NCI-H748 (cell line): ENCODE measurements around the gene AOPEP.

ENCODE experiments used
- DNase-seq: peaks from one replicate; lab custom pipeline; 2025; ENCODE audit not compliant: unreplicated experiment; lab: John Stamatoyannopoulos, UW

The AOPEP gene, protein sequence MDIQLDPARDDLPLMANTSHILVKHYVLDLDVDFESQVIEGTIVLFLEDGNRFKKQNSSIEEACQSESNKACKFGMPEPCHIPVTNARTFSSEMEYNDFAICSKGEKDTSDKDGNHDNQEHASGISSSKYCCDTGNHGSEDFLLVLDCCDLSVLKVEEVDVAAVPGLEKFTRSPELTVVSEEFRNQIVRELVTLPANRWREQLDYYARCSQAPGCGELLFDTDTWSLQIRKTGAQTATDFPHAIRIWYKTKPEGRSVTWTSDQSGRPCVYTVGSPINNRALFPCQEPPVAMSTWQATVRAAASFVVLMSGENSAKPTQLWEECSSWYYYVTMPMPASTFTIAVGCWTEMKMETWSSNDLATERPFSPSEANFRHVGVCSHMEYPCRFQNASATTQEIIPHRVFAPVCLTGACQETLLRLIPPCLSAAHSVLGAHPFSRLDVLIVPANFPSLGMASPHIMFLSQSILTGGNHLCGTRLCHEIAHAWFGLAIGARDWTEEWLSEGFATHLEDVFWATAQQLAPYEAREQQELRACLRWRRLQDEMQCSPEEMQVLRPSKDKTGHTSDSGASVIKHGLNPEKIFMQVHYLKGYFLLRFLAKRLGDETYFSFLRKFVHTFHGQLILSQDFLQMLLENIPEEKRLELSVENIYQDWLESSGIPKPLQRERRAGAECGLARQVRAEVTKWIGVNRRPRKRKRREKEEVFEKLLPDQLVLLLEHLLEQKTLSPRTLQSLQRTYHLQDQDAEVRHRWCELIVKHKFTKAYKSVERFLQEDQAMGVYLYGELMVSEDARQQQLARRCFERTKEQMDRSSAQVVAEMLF

DNA sequence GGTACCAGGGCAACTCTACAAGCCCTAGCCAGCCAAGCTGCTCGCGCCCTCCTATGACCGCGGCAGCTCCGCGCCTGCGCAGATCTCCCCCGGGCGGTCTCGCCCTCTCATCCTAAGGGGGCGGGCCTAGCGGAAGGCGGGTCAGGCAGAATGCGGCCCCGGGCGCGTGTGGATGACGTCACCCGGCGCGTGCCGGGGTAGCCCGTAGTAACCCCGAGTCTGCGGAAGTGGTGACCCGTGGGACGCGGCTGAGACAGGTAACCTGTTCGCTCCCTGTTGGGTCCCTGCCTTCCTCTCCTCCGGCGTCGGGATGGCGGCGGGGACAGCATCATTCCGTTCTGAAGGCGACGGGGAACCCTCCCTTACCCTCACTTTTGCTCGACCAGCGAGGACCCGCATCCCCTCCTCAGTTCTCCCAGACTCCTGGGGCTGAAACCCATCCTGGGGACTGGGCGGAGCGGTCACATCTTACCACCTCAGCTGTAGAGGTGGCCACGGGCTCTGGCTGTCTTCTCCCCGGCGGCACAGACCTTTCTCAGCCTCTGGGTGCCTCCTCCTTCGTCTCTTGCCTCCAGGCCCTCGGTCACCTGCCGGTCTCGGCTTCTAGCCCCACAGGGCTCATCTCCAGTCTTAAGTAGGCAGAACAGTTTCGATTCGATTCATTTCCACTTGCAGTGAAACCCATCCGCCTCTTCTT is at the start of gene AOPEP:
Gene AOPEP, plus strand, starts transcription at position 205 of the 697 bp plus-strand sequence. CDS start 33,085 bp downstream, outside the sequence.
- peak; percentile 98 for DNase-seq

DNA sequence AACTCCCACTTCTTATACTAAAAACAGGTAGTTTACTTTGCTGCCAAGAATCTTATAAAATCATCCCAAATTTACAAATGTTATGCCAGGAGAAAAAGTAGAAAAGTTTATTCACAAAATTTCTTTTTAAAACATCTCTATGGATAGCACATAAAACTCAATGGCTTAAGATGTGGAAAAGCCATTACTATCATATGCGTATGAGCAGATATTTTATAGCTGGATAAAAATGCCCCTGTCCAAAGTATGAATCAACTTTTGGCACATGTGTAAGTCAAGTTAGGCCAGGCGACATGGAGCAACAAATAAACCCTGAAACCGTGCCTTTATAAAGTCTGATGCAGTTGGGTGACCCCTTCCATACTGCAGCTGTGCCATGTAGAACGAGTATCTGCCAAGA is 48.6 kb upstream of the AOPEP start:
- no peak for DNase-seq

DNA sequence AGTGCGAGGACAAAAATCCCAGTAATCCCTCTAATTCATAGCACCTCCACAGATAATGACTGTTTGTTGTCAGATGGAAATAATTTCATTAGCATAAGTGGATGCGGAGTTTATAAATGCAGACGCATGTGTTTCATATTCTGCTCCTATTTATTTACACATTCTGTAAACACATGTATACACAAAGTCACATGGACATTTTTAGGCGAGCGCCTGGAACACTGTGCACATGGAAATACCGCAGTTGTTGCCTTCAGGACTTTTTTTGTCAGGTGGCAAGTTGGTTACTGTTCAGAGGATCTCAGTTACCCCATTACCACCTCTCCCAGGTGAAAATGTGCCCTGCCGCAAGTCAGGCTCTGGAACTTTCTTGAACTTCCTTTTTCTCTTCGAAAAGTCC is 46.9 kb upstream of the AOPEP start:
- DNase-seq: no peak

DNA sequence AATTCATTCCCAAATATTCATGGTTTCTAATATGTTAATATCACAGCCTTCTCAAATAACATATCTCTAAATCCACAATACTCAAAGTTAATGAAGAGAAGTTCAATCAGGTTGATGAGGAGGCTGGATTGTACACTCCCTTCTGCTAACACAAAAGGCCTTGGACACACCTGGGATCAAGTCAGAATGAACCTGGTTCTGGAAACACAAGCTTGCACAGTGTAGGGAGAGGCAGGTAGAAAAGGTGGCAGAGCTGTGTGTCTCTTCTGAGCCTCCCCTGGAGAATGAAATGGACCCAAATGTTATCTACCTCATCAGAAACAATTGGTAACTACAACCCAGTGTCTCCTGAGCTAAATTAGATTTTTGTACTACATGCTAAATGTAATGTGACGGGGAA is 46.5 kb upstream of the AOPEP start:
- no peak for DNase-seq

DNA sequence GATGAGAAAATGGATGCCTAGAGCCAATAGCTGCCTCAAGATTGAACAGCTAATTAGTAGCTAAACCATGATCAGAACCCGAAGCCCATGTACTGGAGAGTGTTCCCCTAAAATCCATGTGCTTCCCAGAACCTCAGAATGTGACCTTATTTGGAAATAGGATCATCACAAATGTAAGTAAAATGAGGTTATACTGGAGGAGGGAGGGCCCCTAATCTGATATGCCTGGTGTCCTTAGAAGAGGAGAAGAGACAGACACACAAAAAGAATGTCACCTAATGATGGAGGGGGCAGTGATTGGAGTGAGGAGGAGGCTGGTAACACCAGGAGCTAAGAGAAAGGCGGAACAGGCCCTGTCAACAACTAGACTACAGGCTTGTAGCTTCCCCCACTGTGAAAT is 45.9 kb upstream of the AOPEP start:
- no peak for DNase-seq

DNA sequence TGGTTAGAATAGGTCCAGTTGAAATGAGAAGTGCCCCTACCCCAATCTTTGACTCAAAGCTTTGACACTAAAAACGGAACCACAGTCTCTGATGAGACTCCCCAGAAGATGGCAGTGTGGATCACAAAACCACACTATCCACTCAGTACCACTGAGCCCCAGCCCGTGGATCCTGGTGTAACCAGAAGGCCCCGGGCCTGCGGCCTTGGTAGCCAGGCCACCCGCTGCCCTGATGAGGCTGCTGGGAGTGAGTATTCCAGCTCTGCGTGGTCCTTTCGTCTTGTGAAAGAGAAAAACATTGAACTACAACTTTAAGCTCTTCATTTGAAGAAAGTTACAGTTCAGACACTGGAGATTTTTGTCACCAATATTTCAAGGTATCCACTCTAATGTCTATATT is 45.0 kb upstream of the AOPEP start:
- peak; percentile 83 for DNase-seq

DNA sequence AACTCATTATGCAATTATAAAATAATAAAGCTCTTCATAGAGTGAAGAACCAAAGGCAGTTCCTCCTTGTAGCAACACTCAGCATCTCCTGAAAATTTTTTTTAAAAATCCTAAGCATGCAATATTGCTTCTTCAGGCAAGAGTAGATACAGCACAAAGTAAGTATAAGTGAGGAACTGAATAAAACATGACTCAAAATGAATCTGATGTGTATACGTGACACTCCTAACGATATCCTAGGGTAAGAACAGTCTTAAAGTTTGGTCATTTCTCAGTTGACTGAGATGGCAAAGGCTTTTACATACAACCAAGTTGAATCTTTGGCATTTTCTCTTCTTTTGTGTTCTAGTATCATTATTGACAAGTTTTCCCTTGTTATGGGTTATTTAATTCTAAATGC is 41.1 kb upstream of the AOPEP start:
- no peak for DNase-seq

DNA sequence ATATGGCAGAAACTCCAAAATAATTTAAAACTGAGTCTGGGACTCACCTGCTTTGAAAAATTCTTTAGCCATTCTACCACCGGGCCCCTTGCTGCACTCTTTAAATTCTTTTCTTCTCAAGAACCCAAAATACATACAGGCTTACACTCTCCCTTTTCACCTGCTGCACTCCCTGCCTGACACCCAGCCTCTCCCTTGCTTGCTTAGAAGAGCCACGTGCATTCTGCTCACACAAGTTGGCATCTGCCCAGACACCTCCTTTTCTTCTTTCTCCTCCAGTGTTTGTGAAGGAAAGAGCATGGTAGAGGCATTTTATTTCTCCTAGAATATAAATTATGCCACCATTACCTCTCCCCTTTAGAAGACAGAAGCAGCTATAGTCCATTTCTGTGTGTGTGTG is 39.0 kb upstream of the AOPEP start:
- DNase-seq: no peak

DNA sequence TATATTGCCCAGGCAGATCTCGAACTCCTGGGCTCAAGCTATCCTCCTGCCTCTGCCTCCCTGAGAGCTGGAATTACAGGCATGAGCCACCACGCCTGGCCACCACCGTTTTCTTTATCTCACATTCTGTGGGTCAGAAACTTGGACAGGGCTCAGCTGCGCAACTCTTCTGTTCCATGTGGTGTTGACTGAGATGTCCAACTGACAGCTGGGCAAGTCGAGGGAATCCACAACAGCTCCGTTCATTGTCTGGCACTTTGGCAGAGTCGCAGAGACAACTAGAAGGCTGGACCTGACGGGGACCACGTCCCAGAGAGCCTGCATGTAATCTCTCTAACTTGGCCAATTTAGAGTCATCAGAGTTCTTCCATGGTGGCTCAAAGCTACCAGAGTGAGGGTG is 36.2 kb upstream of the AOPEP start:
- DNase-seq: no peak

DNA sequence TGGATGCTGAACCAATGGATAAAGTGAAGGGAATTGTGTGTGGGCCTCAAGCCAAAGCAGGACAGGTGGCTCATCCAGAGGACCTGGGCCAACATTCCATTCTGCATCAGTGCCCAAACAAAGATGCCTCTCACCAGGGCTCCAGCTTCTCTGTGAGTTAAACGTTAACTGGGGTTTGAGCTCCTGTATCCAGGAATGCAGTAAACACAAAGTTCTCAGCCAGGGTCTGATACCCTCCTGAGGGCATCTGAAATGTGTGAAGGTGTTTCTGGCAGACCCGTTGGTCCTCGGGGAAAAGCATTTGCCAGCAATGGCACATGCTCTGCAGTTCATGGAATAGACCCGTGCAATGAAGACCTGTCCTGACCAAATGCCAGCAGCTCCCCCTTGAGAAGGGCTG is 33.9 kb upstream of the AOPEP start:
- DNase-seq: peak; percentile 87

DNA sequence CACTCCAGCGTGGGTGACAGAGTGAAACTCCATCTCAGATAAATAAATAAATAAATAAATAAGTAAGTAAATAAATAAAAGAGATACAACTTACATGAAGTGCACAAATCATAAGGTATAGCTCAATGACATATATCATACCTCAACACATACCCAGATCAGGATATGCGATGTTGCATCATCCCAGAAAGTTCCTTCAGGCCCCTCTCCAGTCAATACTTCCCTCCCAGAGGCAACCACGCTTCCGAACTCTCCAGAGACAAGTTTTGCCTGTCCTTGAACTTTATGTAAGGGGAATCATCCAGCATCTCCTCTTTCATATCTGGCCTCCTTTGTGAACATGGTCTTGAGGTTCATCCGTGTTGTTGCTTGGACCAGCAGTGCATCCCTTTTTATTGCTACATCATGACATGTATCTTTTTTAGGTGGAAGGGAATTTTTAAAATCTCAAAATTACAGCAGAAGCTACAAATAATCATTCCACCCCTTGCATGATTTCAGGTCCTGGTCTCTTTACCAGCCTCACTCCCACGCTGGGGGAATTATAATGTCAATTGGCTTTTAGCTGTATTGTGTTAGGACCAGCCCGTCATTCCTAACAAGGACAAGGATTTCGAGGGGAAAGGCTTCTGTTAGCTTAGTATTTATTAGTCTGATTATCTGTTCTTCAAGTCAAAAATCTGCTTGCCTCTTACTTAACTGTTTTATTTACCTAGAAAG is 32.9 kb upstream of the AOPEP start:
- no peak for DNase-seq

DNA sequence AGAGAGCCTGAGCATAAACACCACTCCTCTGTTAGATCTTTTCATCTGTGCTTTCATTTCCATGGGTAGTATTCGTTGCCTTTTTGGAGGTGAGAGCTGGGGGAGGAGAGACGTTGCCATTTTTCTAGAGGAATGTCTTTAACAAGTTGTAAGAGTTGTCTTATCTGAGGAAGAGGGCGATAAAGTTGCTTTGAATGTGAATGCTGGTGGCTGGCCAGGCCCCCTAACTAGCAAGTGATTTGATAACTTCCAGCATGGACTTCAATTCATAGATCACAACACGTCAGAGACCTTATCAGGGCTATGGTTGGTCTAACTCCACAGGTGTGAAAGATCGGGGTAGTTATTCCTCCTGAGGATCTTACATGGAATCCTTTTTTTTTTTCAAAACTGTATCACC is 30.0 kb upstream of the AOPEP start:
- DNase-seq: no peak

DNA sequence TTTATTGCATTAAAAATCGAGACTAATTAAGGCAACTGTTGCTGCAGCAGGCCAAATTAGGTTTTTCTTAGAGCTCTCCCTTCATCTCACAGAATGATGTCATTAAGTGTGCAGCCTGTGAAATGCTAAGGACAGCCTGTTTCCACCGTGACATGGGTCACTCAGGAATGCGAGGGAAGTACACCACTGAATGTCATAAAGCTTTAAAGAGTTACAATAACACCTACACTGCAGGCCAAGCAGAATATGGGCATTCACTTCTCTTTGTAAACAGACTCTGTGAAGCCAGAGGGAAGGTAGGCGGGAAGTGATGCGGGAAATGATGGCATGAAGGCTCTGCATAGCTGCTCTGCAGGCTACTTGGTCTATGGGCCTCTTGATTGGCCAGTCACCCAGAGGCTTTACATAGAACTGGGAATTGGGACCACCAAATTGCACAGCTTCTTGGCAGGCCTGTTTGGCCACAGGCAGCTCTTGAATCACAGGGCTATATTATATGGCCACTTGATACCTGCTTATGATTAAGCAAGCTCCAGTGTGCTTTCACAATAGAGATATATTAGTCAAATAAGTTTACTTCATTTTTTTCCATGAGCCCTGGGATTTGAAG is 28.4 kb upstream of the AOPEP start:
- peak; percentile 43 for DNase-seq

DNA sequence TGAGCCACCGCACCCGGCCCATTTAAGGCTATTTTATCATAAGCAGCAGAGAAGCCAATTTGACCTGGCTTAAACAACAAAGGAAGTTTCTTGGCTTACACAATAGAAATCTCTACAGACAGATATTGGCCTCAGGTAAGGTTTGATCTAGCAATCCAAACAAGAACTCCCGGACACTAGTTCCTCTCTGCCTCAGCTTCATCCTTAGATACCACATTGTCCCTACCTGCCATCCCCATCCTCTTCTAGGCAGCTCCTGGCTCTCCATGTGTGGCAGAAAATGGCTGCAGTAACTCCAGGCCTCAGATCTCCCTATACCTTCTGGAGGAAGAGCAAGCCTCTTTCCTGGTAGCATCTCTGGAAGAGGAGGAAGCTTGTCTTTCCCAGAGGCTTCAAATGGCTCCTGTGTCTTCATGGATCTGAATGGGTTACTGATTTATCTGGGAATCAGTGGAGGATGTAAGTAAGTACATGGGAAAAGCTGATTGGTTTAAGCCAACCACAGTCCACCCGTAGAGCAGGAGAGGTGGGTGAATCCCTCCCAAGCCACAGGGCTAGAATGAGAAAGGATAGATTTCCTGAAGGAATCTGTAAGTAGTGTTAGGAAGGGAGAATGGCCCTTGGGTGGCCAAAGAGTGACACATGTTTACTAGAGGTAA is 26.7 kb upstream of the AOPEP start:
- no peak for DNase-seq

DNA sequence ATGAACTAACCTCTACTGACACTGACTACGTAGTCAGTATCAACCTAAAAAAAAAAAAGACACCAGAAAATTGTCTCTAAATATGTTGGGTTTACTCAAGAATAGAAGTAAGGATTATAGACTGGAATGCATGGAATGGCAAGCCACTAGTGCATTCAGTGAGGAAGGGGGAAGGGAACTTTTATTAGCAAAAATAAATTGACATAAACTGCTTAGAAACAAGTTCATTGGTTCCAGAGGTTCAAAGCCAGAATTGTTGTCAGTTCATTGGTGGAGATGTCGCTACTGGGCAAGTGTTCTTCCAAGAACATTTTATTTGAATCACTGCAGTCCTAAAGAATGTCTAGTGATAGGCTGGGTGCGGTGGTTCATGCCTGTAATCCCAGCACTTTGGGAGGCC is 26.1 kb upstream of the AOPEP start:
- DNase-seq: no peak

DNA sequence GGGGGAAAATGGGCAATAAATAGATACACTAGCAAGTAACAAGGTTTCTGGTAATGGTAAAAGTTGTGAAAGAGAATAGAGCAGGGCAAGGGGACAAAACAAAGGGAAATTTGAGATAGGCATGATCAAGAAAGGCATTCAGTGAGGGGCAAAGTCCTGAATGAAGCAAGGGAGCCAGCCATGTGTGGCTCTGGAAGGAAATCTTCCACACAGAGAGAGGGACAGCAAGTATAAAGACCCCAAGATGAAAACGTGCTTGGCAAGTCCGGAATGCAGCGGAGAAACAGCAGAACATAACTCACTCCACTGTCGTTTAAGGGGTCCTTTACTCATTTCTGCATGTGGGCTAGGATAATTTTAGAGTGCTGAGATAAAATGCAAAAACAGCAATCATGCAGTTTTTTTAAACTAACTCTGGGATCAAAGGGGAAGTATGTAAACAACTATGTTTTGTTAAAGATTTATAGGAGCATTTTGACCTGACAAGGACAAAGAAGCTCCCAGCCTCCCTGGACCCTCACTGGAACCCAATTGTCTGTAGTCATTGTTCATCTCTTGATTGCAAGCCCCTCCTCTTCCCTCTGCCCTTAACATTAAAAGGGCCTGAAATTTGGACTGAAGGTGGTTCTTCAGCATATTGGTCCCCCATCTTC is 22.9 kb upstream of the AOPEP start:
- DNase-seq: no peak

DNA sequence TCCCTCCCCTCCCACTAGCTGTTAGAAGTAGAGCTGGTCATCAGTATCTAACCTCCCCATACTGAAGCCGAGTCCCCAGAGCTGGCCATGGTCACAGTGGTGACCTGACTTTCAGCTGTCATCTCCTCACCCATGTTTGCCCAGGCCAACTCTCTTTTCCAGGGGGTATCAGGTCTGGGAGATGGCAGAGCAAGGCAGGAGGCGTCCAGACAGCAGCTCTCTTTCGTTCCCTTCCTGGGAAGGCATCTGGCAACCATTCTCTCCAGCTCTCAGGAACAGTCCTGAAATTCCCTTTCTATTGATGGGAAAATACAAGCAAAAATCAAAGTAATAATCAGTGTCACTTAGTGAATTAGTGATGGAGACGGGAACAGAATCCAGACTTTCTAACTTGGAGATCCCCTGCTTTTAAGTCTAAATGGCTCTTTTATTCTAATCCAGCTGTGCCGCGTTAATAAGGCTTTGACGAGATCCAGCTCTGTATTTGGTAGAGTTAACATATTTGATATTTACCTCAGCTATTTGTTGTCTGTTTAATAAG is 21.3 kb upstream of the AOPEP start:
- no peak for DNase-seq

DNA sequence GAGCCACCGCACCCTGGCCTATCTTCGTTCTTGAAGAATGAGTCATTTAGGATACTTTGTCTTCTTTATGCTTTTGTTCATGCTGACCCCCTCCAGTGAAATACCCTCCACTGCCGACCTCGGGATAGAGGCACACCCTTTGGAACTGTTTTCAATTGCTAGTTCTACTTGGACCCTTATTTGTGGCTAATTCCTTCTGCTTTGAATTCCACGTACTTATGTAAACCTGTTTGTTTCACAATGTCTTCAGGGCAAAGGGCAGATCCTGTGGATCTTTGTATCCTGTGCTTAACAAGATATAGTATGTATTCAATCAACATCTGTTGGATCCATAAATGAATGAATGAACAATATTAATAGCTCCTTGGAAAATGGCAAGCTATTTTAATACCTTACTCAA is 19.6 kb upstream of the AOPEP start:
- no peak for DNase-seq

DNA sequence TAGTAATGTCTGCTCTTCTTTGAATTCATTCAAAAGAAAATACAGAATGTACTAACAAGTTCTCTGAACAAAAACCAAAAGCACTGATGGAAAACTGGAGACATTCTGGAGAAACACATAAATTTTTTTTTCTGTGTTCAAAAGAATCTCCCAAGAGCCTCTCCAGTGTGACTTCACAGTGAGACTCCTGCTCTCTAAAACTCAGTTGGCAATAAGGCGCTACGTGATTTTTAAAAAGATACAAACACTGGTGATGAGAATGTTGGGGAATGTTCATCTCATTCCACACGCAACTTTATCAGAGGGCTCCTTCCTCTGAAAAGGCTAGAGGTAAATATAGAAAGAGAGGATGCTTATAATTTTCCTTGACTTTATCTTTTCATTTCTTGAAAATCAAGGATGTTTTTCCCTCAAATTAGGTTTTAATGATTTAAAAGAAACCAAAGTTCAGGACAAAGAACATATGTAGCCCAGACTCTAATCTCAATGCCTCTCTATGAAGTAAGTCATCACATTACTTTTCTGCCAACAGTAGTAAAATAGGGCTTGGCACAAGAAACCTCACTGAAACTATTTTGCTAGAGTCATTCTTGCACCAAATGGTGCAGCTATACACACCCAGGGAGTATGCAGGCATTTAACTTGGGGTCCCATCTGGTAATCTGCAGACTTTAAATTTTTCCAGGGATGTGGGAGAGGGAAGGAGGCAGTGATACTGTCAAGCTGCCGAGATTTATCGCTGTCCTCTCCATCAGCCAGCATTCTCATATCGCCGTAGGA is 12.9 kb upstream of the AOPEP start:
- DNase-seq: no peak
